Keratinocyte (primary cell): ENCODE data around the gene GHITM. TPM values are rescaled to one million over a fixed set of nuclear protein-coding genes. Genes with fewer than 3 reads are reported as not detected.

ENCODE experiments used
- DNase-seq: peaks from one replicate; pipeline ENCODE4 v3.0.0-alpha.2; 2011; ENCODE audit warnings: low read depth, missing footprints, low spot score
- FAIRE-seq: peaks from 2 replicates; lab custom pipeline; 2011; peaks lifted over from hg19 to GRCh38; lab: Jason Lieb, UNC
- H2AFZ ChIP-seq: 2 replicates; pipeline ENCODE4 v1.6.0; 2012; ENCODE audit warnings: low read length, control low read depth, inconsistent platforms; ENCODE audit not compliant: control insufficient read depth
- H3K27ac ChIP-seq: 2 replicates; pipeline ENCODE4 v1.5.1; 2011; ENCODE audit warnings: low read length; ENCODE audit not compliant: control insufficient read depth, insufficient read depth
- H3K27me3 ChIP-seq: 3 replicates; pipeline ENCODE4 v1.6.0; 2011; ENCODE audit warnings: low read length; ENCODE audit not compliant: control insufficient read depth, insufficient read depth; ENCODE audit errors: extremely low read depth
- H3K36me3 ChIP-seq, 2 experiments: 2 replicates in 1 of 2; 3 replicates in 1 of 2; pipeline ENCODE4 v1.5.1; 2011; ENCODE audit warnings: low read length in 2 of 2, mild to moderate bottlenecking in 1 of 2; ENCODE audit not compliant: control insufficient read depth in 2 of 2, insufficient read depth in 2 of 2; ENCODE audit errors: extremely low read depth in 1 of 2
- H3K4me1 ChIP-seq: 3 replicates; pipeline ENCODE4 v1.5.1; 2011; ENCODE audit warnings: low read length; ENCODE audit not compliant: control insufficient read depth, insufficient read depth; ENCODE audit errors: extremely low read depth
- H3K4me2 ChIP-seq: 3 replicates; pipeline ENCODE4 v1.6.0; 2011; ENCODE audit warnings: low read depth, low read length; ENCODE audit not compliant: control insufficient read depth, insufficient read depth; ENCODE audit errors: extremely low read depth
- H3K4me3 ChIP-seq, 3 experiments: fragments of 200-600 bp in 1 of 3; sonication (generic) in 1 of 3; 2 replicates in 2 of 3; 3 replicates in 1 of 3; pipeline ENCODE4 v1.5.1; 2011 to 2016; ENCODE audit warnings: low read length in 3 of 3, mild to moderate bottlenecking in 3 of 3, control low read depth in 2 of 3, inconsistent platforms in 1 of 3, low read depth in 1 of 3, mixed read lengths in 1 of 3, mixed run types in 1 of 3, moderate library complexity in 1 of 3; ENCODE audit not compliant: control insufficient read depth in 2 of 3, insufficient read depth in 2 of 3; ENCODE audit errors: extremely low read depth in 1 of 3
- H3K79me2 ChIP-seq: 2 replicates; pipeline ENCODE4 v1.6.0; 2012; ENCODE audit warnings: low read length; ENCODE audit not compliant: control insufficient read depth, insufficient read depth
- H3K9ac ChIP-seq: 3 replicates; pipeline ENCODE4 v1.6.0; 2011; ENCODE audit warnings: low read length; ENCODE audit not compliant: control insufficient read depth, insufficient read depth; ENCODE audit errors: extremely low read depth
- H3K9me1 ChIP-seq: 3 replicates; pipeline ENCODE4 v1.6.0; 2011; ENCODE audit warnings: low read length; ENCODE audit not compliant: control insufficient read depth, insufficient read depth; ENCODE audit errors: extremely low read depth
- H3K9me3 ChIP-seq: 2 replicates; pipeline ENCODE4 v1.5.1; 2012; ENCODE audit warnings: low read depth, low read length; ENCODE audit not compliant: control insufficient read depth
- H4K20me1 ChIP-seq: 3 replicates; pipeline ENCODE4 v1.6.0; 2011; ENCODE audit warnings: low read length; ENCODE audit not compliant: control insufficient read depth, insufficient read depth; ENCODE audit errors: extremely low read depth
- EZH2 ChIP-seq: IDR thresholded peaks from one replicate; pipeline ENCODE4 v1.6.1; 2012; ENCODE audit warnings: inconsistent platforms, mild to moderate bottlenecking, low read length, moderate library complexity
- dilution Hi-C: fragments of 300-500 bp; cut with MboI; formaldehyde crosslinking; loops from one replicate; pipeline ENCODE4 v1.7.0; 2020; ENCODE audit warnings: low sequenced_read_pairs; ENCODE audit not compliant: extremely low pct_ligation_motif_present
- polyA plus RNA-seq, 5 experiments: library from polyadenylated mRNA; depleted of rRNA in 3 of 5; stranded (reverse) in 3 of 5; stranded (forward) in 1 of 5; unstranded in 1 of 5; fragments of >200 nt; gene quantifications; 1 replicate in 1 of 5; 2 replicates in 3 of 5; 3 replicates in 1 of 5; pipeline versions ENCODE4 v1.2.1 to v1.2.3, GENCODE V29; 2011 to 2012; ENCODE audit warnings: missing spikeins in 2 of 5, low read depth in 1 of 5, low replicate concordance in 1 of 5
- TF ChIP-seq, protein P1 (sequence below), 3 experiments: IDR thresholded peaks in 1 of 3; conservative IDR thresholded peaks in 1 of 3; optimal IDR thresholded peaks in 1 of 3; 2 replicates in 2 of 3; 3 replicates in 1 of 3; pipeline versions ENCODE3 to v1.5.1; 2011; ENCODE audit warnings: low read length in 3 of 3, mild to moderate bottlenecking in 3 of 3, moderate library complexity in 2 of 3, control low read depth in 1 of 3, inconsistent platforms in 1 of 3; ENCODE audit not compliant: insufficient read depth in 2 of 3; ENCODE audit errors: extremely low read depth in 1 of 3

GHITM gene
- polyA plus RNA-seq, 1 donor (not counting 4 experiments of a cell fraction or from before 2014, with no cell fraction given), result 214 TPM

- Histone ChIP-seq H3K79me2 (peaks cover 23% of the 10 kb centered on the region), H4K20me1 (no peaks in the 10 kb centered on the region), H3K9ac (peak overlapping the region; percentile 96), H3K27ac (peak overlapping the region; percentile 86), H3K27me3 (no peaks in the 10 kb centered on the region), H3K9me3 (no peaks in the 10 kb centered on the region), H3K4me3 (peak overlapping the region; percentile 73 to 99 (median 96)), H3K9me1 (no peaks in the 10 kb centered on the region), H3K4me1 (peaks cover 13% of the 10 kb centered on the region), H3K36me3 (peaks cover 7 to 14% of the 10 kb centered on the region in 2 experiments), H3K4me2 (peak overlapping the region; percentile 93), H2AFZ (peak overlapping the region; percentile 4)
- DNase-seq, result no peak
- no peak for FAIRE-seq
- TF ChIP-seq, protein P1, sequence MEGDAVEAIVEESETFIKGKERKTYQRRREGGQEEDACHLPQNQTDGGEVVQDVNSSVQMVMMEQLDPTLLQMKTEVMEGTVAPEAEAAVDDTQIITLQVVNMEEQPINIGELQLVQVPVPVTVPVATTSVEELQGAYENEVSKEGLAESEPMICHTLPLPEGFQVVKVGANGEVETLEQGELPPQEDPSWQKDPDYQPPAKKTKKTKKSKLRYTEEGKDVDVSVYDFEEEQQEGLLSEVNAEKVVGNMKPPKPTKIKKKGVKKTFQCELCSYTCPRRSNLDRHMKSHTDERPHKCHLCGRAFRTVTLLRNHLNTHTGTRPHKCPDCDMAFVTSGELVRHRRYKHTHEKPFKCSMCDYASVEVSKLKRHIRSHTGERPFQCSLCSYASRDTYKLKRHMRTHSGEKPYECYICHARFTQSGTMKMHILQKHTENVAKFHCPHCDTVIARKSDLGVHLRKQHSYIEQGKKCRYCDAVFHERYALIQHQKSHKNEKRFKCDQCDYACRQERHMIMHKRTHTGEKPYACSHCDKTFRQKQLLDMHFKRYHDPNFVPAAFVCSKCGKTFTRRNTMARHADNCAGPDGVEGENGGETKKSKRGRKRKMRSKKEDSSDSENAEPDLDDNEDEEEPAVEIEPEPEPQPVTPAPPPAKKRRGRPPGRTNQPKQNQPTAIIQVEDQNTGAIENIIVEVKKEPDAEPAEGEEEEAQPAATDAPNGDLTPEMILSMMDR (optimal IDR thresholded peaks at IDR 0.05 in 1 of 3, IDR thresholded peaks at IDR 0.05 in 1 of 3, conservative IDR thresholded peaks at IDR 0.05 in 1 of 3; ENCODE audit: extremely low read depth in 1 of 3, insufficient read depth in 2 of 3, low read length in 3 of 3), result no peak
- TF ChIP-seq EZH2, result no peak
- dilution Hi-C loops, result loop anchor here (10.0 kb wide), 1 partner anchor 65 kb away; no protein-coding TSS in a partner anchor
These were observed 699 bp downstream of the GHITM start for GRCh38 chr10:84140036-84140379.

- no peaks in the 10 kb centered on the region for H3K27me3 ChIP-seq
- no peak overlapping the region for H2AFZ ChIP-seq
- H3K9ac ChIP-seq, result no peak overlapping the region
- DNase-seq, result no peak
- no peaks in the 10 kb centered on the region for H3K4me1 ChIP-seq
- no peaks in the 10 kb centered on the region for H3K9me1 ChIP-seq
- no peak for FAIRE-seq
- no peaks in the 10 kb centered on the region for H3K79me2 ChIP-seq
- dilution Hi-C loops, result loop anchor here (10.0 kb wide), 1 partner anchor 57 kb away; no protein-coding TSS in a partner anchor
- H3K9me3 ChIP-seq, result no peaks in the 10 kb centered on the region
- no peaks in the 10 kb centered on the region for H4K20me1 ChIP-seq
- H3K4me2 ChIP-seq, result no peak overlapping the region
- TF ChIP-seq, protein P1 (optimal IDR thresholded peaks at IDR 0.05 in 1 of 3, IDR thresholded peaks at IDR 0.05 in 1 of 3, conservative IDR thresholded peaks at IDR 0.05 in 1 of 3; ENCODE audit: extremely low read depth in 1 of 3, insufficient read depth in 2 of 3, low read length in 3 of 3), result no peak
- no peak for TF ChIP-seq EZH2
- H3K4me3 ChIP-seq, result no peak overlapping the region
- peaks cover 28 to 34% of the 10 kb centered on the region in 2 experiments for H3K36me3 ChIP-seq
- no peak overlapping the region for H3K27ac ChIP-seq
These were observed 8.0 kb downstream of the GHITM start for GRCh38 chr10:84147347-84147746.
